ENCODE results near the gene ZSWIM7. TPM values are rescaled to one million over a fixed set of nuclear protein-coding genes. Genes with fewer than 3 reads are reported as not detected.

ZSWIM7 gene
- total RNA-seq, 1 donor from 2014 or later, result 43.9 TPM

DNA sequence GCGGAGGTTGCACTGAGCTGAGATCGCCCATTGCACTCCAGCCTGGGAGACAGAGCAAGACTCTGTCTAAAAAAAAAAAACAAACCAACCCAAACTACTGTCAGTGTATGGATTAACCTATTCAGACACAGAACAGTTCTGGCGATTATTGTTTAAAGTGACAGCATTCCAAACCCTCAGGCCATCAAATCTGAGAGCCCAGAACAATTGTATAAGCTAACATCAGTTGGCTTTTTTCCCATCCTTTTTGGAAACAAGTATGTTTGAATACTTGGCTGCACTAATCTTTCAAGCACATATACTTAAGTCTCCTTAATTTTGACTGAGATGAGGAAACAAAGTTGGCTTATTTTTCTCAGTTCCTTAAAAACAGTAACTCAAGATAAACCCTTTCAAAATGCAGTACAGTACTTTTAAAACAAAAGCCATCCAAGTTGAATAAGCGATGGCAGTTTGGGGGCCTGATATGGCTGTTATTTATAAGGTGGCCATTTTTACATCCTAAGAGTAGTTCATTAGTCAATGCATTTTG is 1.4 kb downstream of the ZSWIM7 start:
- H3K27ac ChIP-seq, result no peak overlapping the region
- H3F3A ChIP-seq (ENCODE audit: low read depth), result peaks cover 14% of the 10 kb centered on the region
- peak overlapping the region; percentile 94 for H3K4me2 ChIP-seq
- Mint-ChIP-seq H3K36me3 (peaks cover 25% of the 10 kb centered on the region), H3K9me3 (peaks cover 9% of the 10 kb centered on the region), H3K27ac (no peak overlapping the region), H3K4me3 (peak overlapping the region; percentile 94), H3K27me3 (ENCODE audit: insufficient read depth, low read depth) (no peaks in the 10 kb centered on the region), H3K4me1 (peaks cover 9% of the 10 kb centered on the region)
- H3K36me3 ChIP-seq, result peaks cover 20% of the 10 kb centered on the region
- peaks cover 13% of the 10 kb centered on the region for H4K20me1 ChIP-seq (ENCODE audit: low read depth)
- H3K4me3 ChIP-seq, result peak overlapping the region; percentile 82
- peaks cover 52% of the 10 kb centered on the region for H3K79me2 ChIP-seq (ENCODE audit: low read depth)
- TF ChIP-seq EZH2 (IDR thresholded peaks at IDR 0.05) (no peak), EZH2phosphoT487 (IDR thresholded peaks at IDR 0.05) (no peak)
- TF ChIP-seq, protein P1, sequence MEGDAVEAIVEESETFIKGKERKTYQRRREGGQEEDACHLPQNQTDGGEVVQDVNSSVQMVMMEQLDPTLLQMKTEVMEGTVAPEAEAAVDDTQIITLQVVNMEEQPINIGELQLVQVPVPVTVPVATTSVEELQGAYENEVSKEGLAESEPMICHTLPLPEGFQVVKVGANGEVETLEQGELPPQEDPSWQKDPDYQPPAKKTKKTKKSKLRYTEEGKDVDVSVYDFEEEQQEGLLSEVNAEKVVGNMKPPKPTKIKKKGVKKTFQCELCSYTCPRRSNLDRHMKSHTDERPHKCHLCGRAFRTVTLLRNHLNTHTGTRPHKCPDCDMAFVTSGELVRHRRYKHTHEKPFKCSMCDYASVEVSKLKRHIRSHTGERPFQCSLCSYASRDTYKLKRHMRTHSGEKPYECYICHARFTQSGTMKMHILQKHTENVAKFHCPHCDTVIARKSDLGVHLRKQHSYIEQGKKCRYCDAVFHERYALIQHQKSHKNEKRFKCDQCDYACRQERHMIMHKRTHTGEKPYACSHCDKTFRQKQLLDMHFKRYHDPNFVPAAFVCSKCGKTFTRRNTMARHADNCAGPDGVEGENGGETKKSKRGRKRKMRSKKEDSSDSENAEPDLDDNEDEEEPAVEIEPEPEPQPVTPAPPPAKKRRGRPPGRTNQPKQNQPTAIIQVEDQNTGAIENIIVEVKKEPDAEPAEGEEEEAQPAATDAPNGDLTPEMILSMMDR (IDR thresholded peaks at IDR 0.05), result no peak
- H3K9me3 ChIP-seq (ENCODE audit: low read depth), result no peaks in the 10 kb centered on the region
- no peak overlapping the region for H2AFZ ChIP-seq (replicated peaks)
- no peak for DNase-seq (ENCODE audit: low spot score)
- H3K4me1 ChIP-seq, result peaks cover 10% of the 10 kb centered on the region
- H3K27me3 ChIP-seq, result no peaks in the 10 kb centered on the region
- no peak overlapping the region for H3K9ac ChIP-seq

DNA sequence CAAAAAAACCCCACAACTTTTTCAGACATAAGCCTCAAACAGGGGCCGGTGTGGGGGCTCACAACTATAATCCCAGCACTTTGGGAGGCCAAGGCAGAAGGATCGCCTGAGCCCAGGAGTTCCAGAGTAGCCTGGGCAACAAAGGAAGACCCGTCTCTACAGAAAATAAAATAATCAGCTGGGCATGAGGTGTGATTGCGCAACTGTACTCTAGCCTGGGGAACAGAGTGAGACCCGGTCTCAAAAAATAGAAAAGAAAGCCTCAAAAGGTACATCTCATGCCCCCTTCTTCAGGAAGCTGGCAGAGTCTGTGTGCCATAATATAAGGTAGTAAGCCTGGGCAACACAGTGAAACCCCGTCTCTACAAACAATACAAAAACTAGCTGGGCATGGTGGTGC is 3.2 kb downstream of the ZSWIM7 start:
- Mint-ChIP-seq H3K27ac (no peak overlapping the region), H3K9me3 (no peaks in the 10 kb centered on the region), H3K4me1 (peaks cover 9% of the 10 kb centered on the region), H3K4me3 (no peak overlapping the region), H3K36me3 (peaks cover 9% of the 10 kb centered on the region), H3K27me3 (ENCODE audit: insufficient read depth, low read depth) (no peaks in the 10 kb centered on the region)
- Histone ChIP-seq H3F3A (ENCODE audit: low read depth) (peaks cover 14% of the 10 kb centered on the region), H3K9ac (no peak overlapping the region), H3K79me2 (ENCODE audit: low read depth) (peaks cover 41% of the 10 kb centered on the region), H2AFZ (replicated peaks) (no peak overlapping the region), H3K4me1 (peaks cover 10% of the 10 kb centered on the region), H3K36me3 (peaks cover 6% of the 10 kb centered on the region), H3K9me3 (ENCODE audit: low read depth) (no peaks in the 10 kb centered on the region), H3K27ac (no peak overlapping the region), H3K4me3 (no peak overlapping the region), H3K4me2 (no peak overlapping the region), H3K27me3 (no peaks in the 10 kb centered on the region), H4K20me1 (ENCODE audit: low read depth) (peaks cover 13% of the 10 kb centered on the region)
- DNase-seq (ENCODE audit: low spot score), result no peak
- TF ChIP-seq, protein P1 (IDR thresholded peaks at IDR 0.05), result no peak
- TF ChIP-seq EZH2 (IDR thresholded peaks at IDR 0.05) (no peak), EZH2phosphoT487 (IDR thresholded peaks at IDR 0.05) (no peak)

GRCh38 chr17:15981646-15982580 is 17.6 kb downstream of the ZSWIM7 start:
- Histone ChIP-seq H3K4me3 (no peak overlapping the region), H3K27ac (no peak overlapping the region), H3K4me2 (no peak overlapping the region), H3F3A (ENCODE audit: low read depth) (peaks cover 1% of the 10 kb centered on the region), H3K9me3 (ENCODE audit: low read depth) (no peaks in the 10 kb centered on the region), H3K79me2 (ENCODE audit: low read depth) (no peaks in the 10 kb centered on the region), H3K4me1 (no peaks in the 10 kb centered on the region), H3K36me3 (peaks cover 10% of the 10 kb centered on the region), H2AFZ (replicated peaks) (no peak overlapping the region), H4K20me1 (ENCODE audit: low read depth) (no peaks in the 10 kb centered on the region), H3K27me3 (no peaks in the 10 kb centered on the region), H3K9ac (no peak overlapping the region)
- no peak for TF ChIP-seq EZH2 (IDR thresholded peaks at IDR 0.05)
- TF ChIP-seq EZH2phosphoT487 (IDR thresholded peaks at IDR 0.05), result no peak
- TF ChIP-seq, protein P1 (IDR thresholded peaks at IDR 0.05), result no peak
- peaks cover 47% of the 10 kb centered on the region for H3K36me3 Mint-ChIP-seq
- no peak overlapping the region for H3K27ac Mint-ChIP-seq
- no peaks in the 10 kb centered on the region for H3K27me3 Mint-ChIP-seq (ENCODE audit: insufficient read depth, low read depth)
- H3K9me3 Mint-ChIP-seq, result peaks cover 3% of the 10 kb centered on the region
- no peak overlapping the region for H3K4me3 Mint-ChIP-seq
- no peak for DNase-seq (ENCODE audit: low spot score)
- peaks cover 4% of the 10 kb centered on the region for H3K4me1 Mint-ChIP-seq
